ENCODE measurements around the gene XBP1.

- peak in 1 of 2 donors; percentile 94 for TF ChIP-seq EP300 (IDR thresholded peaks at IDR 0.05)
- peak in 2 of 5 experiments; percentile 41 to 56 for TF ChIP-seq CTCF (IDR thresholded peaks at IDR 0.05)
Observed at GRCh38 chr22:28800308-28801041, at the start of gene XBP1.

Measured in tibial nerve (tissue), 4 donors.